ENCODE results near the gene PCDHB9. TPM values are rescaled to one million over a fixed set of nuclear protein-coding genes. Genes with fewer than 3 reads are reported as not detected.
"Not testable (repeated sequence)": the region's sequence is repeated elsewhere in the genome, so short reads cannot be mapped to it uniquely, and the experiment has no call there.

The PCDHB9 gene
- total and polyA plus RNA-seq, 2 experiments from 2014 or later: 2.9 to 7.9 TPM

DNA sequence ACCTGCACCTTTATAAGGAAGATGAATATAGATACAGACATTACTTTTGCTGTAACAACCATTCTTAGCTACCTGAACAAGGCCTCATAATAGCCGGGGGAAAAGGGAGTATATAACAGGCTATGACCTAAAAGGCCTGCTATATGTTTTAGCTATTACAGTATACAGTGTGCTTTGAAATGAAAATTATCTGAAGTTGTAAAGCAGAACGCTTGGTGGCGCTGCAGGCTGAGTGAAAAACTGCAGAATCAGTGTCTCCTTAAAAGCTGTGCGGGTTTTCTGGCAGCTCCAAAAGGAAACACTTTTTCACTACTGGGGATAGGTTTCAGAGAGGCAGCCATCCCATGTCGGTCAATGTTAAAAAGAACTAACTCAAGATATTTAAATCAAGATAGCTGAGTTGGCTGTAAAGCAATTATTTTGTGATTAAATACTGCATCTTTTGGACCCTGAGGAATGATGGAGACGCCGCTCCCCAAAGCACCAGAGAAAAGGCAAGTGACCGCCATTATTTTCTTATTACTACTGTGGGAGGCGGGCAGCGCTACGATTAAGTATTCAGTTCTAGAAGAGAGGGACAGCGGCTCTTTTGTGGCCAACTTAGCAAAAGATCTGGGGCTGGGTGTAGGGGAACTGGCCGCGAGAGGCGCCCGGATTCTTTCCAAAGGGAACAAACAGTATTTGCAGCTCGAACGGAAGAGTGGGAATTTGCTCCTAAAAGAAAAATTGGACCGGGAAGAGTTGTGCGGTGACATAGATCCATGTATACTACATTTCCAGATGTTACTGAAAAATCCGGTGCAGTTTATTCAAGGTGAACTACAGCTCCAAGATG lies 31.2 kb upstream of the PCDHB9 start:
- Histone ChIP-seq H3K9me3 (ENCODE audit: low read depth) (no peaks in the 10 kb centered on the region), H3K27ac (no peak overlapping the region)
- DNase-seq (ENCODE audit: low read depth in 1 of 2, low spot score in 1 of 2): peak in 1 of 2 donors; percentile 7

DNA sequence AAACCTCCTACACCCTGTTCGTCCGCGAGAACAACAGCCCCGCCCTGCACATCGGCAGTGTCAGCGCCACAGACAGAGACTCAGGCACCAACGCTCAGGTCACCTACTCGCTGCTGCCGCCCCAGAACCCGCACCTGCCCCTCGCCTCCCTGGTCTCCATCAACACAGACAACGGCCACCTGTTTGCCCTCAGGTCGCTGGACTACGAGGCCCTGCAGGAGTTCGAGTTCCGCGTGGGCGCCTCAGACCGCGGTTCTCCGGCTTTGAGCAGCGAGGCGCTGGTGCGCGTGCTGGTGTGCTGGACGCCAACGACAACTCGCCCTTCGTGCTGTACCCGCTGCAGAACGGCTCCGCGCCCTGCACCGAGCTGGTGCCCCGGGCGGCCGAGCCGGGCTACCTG lies 29.6 kb upstream of the PCDHB9 start:
- H3K9me3 ChIP-seq (ENCODE audit: low read depth); H3K27ac ChIP-seq; H3K27me3 ChIP-seq; H3K36me3 ChIP-seq; H3K4me1 ChIP-seq (ENCODE audit: low read depth); H3K4me3 ChIP-seq; DNase-seq (ENCODE audit: low read depth in 1 of 2, low spot score in 1 of 2): not testable (repeated sequence)

More for the DNA sequence above, 31.2 kb upstream of the PCDHB9 start:
- Histone ChIP-seq H3K36me3 (no peaks in the 10 kb centered on the region), H3K27me3 (no peaks in the 10 kb centered on the region), H3K4me1 (ENCODE audit: low read depth) (no peaks in the 10 kb centered on the region), H3K4me3 (no peak overlapping the region)
- TF ChIP-seq, protein P1, sequence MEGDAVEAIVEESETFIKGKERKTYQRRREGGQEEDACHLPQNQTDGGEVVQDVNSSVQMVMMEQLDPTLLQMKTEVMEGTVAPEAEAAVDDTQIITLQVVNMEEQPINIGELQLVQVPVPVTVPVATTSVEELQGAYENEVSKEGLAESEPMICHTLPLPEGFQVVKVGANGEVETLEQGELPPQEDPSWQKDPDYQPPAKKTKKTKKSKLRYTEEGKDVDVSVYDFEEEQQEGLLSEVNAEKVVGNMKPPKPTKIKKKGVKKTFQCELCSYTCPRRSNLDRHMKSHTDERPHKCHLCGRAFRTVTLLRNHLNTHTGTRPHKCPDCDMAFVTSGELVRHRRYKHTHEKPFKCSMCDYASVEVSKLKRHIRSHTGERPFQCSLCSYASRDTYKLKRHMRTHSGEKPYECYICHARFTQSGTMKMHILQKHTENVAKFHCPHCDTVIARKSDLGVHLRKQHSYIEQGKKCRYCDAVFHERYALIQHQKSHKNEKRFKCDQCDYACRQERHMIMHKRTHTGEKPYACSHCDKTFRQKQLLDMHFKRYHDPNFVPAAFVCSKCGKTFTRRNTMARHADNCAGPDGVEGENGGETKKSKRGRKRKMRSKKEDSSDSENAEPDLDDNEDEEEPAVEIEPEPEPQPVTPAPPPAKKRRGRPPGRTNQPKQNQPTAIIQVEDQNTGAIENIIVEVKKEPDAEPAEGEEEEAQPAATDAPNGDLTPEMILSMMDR (IDR thresholded peaks at IDR 0.05; ENCODE audit: low read depth, low read length): no peak

DNA sequence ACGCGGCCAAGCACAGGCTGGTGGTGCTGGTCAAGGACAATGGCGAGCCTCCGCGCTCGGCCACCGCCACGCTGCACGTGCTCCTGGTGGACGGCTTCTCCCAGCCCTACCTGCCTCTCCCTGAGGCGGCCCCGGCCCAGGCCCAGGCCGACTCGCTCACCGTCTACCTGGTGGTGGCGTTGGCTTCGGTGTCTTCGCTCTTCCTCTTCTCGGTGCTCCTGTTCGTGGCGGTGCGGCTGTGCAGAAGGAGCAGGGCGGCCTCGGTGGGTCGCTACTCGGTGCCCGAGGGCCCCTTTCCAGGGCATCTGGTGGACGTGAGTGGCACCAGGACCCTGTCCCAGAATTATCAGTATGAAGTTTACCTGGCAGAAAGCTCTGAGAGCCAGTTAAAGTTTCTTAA lies 29.1 kb upstream of the PCDHB9 start:
- not testable (repeated sequence) for H3K27ac ChIP-seq; H3K9me3 ChIP-seq (ENCODE audit: low read depth); H3K4me1 ChIP-seq (ENCODE audit: low read depth); DNase-seq (ENCODE audit: low read depth in 1 of 2, low spot score in 1 of 2); H3K27me3 ChIP-seq; H3K36me3 ChIP-seq; H3K4me3 ChIP-seq

DNA sequence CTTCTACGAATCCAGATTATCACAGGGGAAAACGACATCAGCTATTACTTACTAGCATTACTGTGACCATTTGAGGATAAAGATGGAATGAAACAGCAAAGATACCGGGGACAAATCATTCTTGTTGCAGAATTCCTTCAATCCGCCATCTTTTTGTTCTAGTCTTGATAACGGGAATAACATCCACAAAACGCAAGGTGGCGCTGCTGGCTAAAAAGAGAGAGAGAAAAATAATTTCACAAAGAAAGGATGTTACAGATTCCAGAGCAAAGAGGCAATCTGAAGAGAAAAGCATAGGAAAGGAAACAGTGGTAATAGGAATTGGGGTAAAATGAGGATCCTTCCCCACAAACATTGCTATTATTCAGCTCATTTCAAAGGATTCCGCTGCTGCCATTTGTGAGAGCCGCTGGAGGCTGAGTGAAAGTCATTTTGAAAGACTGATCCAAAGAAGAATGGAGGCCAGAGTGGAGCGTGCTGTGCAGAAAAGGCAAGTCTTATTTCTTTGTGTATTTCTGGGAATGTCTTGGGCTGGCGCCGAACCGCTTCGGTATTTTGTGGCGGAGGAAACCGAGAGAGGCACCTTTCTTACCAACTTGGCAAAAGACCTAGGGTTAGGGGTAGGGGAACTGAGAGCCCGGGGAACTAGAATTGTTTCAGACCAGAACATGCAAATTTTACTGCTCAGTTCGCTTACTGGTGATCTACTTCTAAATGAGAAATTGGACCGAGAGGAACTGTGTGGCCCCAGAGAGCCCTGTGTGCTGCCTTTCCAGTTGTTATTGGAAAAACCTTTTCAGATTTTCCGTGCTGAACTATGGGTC lies 14.4 kb upstream of the PCDHB9 start, which contains the start of gene PCDHB7:
PCDHB7 (plus strand) TSS at position 264 of the 824 bp plus-strand sequence; CDS start at position 456, 192 bp downstream.
- Histone ChIP-seq H3K27me3 (no peaks in the 10 kb centered on the region), H3K9me3 (ENCODE audit: low read depth) (no peaks in the 10 kb centered on the region), H3K27ac (no peak within 1 kb of the TSS), H3K4me1 (ENCODE audit: low read depth) (no peaks in the 10 kb centered on the region), H3K4me3 (no peak within 1 kb of the TSS), H3K36me3 (no peaks in the 10 kb centered on the region)
- DNase-seq (ENCODE audit: low read depth in 1 of 2, low spot score in 1 of 2): peak; percentile 18 to 24
- TF ChIP-seq, protein P1 (IDR thresholded peaks at IDR 0.05; ENCODE audit: low read depth, low read length): peak; percentile 34

DNA sequence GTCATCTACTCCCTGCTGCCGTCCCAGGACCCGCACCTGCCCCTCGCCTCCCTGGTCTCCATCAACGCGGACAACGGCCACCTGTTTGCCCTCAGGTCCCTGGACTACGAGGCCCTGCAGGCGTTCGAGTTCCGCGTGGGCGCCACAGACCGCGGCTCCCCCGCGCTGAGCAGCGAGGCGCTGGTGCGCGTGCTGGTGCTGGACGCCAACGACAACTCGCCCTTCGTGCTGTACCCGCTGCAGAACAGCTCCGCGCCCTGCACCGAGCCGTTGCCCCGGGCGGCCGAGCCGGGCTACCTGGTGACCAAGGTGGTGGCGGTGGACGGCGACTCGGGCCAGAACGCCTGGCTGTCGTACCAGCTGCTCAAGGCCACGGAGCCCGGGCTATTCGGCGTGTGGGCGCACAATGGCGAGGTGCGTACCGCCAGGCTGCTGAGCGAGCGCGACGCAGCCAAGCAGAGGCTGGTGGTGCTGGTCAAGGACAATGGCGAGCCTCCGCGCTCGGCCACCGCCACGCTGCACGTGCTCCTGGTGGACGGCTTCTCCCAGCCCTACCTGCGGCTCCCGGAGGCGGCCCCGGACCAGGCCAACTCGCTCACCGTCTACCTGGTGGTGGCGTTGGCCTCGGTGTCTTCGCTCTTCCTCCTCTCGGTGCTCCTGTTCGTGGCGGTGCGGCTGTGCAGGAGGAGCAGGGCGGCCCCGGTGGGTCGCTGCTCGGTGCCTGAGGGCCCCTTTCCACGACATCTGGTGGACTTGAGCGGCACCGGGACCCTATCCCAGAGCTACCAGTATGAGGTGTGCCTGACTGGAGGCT lies 12.5 kb upstream of the PCDHB9 start:
- H3K27me3 ChIP-seq; H3K4me1 ChIP-seq (ENCODE audit: low read depth); H3K9me3 ChIP-seq (ENCODE audit: low read depth); H3K27ac ChIP-seq; DNase-seq (ENCODE audit: low read depth in 1 of 2, low spot score in 1 of 2); H3K36me3 ChIP-seq; H3K4me3 ChIP-seq: not testable (repeated sequence)

DNA sequence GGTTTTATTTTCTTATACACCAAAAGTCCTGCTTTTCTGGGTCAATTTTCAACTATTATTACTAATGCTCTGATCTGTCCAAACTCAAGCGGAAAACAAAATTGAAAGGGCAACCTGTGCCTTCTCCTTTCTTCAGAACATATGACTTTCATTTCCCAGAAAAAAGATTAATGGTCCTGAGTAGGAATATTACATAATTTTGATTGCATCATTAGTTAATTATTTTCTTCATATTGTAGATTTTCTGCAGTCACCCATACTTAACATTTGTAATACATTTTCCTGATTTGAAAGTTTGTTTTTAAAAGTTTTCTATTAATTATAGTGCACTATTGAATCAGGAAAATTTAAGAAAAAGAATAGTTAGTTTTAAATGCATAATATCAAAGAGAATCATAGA lies 11.0 kb upstream of the PCDHB9 start:
- H3K36me3 ChIP-seq: no peaks in the 10 kb centered on the region
- no peaks in the 10 kb centered on the region for H3K9me3 ChIP-seq (ENCODE audit: low read depth)
- H3K4me3 ChIP-seq: no peak overlapping the region
- H3K4me1 ChIP-seq (ENCODE audit: low read depth): no peaks in the 10 kb centered on the region
- H3K27ac ChIP-seq: no peak overlapping the region
- DNase-seq (ENCODE audit: low read depth in 1 of 2, low spot score in 1 of 2): no peak
- TF ChIP-seq, protein P1 (IDR thresholded peaks at IDR 0.05; ENCODE audit: low read depth, low read length): no peak
- no peaks in the 10 kb centered on the region for H3K27me3 ChIP-seq

DNA sequence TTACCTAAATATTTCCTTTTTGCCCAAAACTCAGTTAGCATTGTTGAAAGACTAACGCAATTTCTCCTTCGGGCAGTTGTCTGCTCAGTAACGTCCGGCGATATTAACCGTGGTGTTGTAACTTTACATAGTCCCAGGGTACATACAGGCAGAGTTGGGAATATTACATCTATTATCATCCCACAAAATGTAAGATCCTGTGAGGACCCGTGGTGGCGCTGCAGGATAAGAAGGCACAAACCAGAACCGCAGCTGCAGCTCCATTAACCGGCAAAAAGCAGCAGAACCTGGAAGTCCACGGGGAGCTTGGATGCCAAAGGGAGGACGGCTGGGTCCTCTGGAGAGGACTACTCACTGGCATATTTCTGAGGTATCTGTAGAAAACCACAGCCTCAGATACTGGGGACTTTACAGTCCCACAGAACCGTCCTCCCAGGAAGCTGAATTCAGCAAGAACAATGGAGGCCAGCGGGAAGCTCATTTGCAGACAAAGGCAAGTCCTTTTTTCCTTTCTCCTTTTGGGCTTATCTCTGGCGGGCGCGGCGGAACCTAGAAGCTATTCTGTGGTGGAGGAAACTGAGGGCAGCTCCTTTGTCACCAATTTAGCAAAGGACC lies 9.3 kb upstream of the PCDHB9 start, which contains the start of gene PCDHB8:
PCDHB8 (plus strand) TSS at position 214 of the 615 bp plus-strand sequence; CDS start at position 459, 245 bp downstream.
- H3K4me3 ChIP-seq: peak within 1 kb of the TSS; percentile 29
- H3K27ac ChIP-seq; H3K4me1 ChIP-seq (ENCODE audit: low read depth); H3K9me3 ChIP-seq (ENCODE audit: low read depth); H3K27me3 ChIP-seq; H3K36me3 ChIP-seq: not testable (repeated sequence)
- DNase-seq (ENCODE audit: low read depth in 1 of 2, low spot score in 1 of 2): peak in 1 of 2 donors; percentile 25

DNA sequence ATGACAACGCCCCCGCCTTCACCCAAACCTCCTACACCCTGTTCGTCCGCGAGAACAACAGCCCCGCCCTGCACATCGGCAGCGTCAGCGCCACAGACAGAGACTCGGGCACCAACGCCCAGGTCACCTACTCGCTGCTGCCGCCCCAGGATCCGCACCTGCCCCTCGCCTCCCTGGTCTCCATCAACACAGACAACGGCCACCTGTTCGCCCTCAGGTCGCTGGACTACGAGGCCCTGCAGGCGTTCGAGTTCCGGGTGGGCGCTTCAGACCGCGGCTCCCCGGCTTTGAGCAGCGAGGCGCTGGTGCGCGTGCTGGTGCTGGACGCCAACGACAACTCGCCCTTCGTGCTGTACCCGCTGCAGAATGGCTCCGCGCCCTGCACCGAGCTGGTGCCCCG lies 7.6 kb upstream of the PCDHB9 start:
- H3K36me3 ChIP-seq; H3K4me1 ChIP-seq (ENCODE audit: low read depth); H3K4me3 ChIP-seq; DNase-seq (ENCODE audit: low read depth in 1 of 2, low spot score in 1 of 2); H3K27ac ChIP-seq; H3K27me3 ChIP-seq; H3K9me3 ChIP-seq (ENCODE audit: low read depth): not testable (repeated sequence)

DNA sequence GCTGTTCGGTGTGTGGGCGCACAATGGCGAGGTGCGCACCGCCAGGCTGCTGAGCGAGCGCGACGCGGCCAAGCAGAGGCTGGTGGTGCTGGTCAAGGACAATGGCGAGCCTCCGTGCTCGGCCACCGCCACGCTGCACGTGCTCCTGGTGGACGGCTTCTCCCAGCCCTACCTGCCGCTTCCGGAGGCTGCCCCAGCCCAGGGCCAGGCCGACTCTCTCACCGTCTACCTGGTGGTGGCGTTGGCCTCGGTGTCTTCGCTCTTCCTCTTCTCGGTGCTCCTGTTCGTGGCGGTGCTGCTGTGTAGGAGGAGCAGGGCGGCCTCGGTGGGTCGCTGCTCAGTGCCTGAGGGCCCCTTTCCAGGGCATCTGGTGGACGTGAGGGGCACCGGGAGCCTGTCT lies 7.1 kb upstream of the PCDHB9 start:
- H3K9me3 ChIP-seq (ENCODE audit: low read depth); DNase-seq (ENCODE audit: low read depth in 1 of 2, low spot score in 1 of 2); H3K27ac ChIP-seq; H3K4me3 ChIP-seq; H3K36me3 ChIP-seq; H3K4me1 ChIP-seq (ENCODE audit: low read depth); H3K27me3 ChIP-seq: not testable (repeated sequence)

Measured in cardiac muscle cell (in vitro differentiated cells and primary cell).